SIG-M5 treated with dmso at 0.1 percent for 504 hours (cell line): ENCODE measurements around the gene FAM89B.

ENCODE experiments used
- DNase-seq: peaks from one replicate; lab custom pipeline; 2025; ENCODE audit not compliant: unreplicated experiment; lab: John Stamatoyannopoulos, UW

FAM89B gene

DNA sequence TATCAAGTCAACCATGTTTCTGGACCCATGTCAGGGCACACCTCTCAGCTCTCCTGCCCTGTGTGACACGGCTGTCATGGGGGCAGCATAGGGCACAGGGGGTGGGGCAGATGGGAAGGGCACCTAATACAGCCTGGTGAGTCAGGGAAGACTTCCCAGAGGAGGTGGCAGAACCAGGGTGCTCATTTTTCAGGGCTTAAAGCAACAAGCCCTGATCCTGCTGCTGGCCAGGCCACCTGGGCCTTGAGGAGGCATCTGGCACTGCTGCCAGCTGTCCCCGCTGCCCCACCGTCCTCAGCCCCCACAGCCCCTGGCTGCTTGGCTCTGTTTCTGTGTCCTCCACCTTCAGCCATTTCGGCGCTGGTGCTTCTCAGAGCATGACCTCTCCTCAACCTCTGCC, 37.3 kb downstream of the FAM89B start:
- DNase-seq, result no peak

- no peak for DNase-seq
Measured at GRCh38 chr11:65610404-65610803, 38.1 kb downstream of the FAM89B start.

- DNase-seq, result peak; percentile 30
Measured at GRCh38 chr11:65611028-65611757, 38.9 kb downstream of the FAM89B start.

DNA sequence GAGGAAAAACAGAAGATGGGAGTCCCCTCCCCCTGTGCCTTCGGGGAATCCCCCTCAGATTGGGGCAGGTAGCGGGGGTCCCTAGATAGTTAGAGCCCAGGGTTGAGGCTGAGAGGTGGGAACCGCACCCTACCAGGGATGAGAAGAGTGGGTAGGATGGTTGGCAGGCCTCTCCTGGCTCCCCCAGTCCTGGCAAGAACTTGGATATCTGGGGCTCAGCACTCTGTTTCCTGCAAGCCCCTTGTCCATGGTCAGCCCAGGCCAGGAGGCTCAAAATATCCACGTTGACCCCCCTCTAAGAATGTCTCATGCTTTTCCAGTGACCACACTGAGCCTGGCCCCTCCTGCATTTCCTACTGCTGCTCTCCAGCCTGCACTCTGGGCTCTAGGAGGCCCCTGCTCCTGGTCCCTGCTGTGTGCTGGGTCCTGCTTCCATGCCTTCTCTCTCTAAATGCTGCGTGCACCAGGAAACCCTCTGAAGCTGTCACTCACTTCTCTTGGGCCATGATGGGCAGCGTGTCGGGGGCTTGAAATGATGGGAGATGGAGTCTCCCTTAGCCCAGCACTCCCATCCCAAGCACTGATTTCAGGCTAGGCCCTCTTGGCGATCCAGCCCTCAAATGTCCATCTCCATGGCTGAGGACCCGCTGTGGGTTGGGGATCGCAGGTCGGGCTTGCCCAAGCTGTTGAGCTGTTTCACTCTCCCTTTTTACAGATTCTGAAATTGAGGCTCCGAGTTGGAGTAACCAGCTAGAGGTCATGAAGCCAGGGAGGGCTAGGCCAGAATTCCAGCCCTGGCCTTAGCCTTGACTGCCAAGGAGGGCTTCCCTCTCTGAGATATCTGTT, 39.6 kb downstream of the FAM89B start:
- no peak for DNase-seq

DNA sequence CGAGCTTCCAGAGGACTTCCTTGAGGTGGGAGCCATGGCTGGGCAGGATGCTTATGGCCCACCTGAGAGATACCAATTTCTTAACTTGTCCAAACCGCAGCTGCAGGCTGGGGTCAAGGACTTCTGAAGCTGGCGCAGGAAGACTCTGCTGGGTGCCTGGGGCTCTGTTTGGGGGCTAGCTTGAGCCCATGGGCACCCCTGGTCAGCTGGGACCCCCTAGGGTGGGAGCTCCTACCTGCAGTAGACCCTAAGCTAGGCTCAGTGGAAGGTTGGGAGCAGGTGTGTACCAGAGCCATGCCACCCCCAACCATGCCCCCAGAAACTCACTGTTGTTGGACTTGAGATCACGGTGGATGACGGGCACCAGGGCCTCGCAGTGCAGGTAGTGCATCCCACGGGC, 40.4 kb downstream of the FAM89B start:
- DNase-seq, result no peak

GRCh38 chr11:65613091-65613928, 41.0 kb downstream of the FAM89B start:
- no peak for DNase-seq

DNA sequence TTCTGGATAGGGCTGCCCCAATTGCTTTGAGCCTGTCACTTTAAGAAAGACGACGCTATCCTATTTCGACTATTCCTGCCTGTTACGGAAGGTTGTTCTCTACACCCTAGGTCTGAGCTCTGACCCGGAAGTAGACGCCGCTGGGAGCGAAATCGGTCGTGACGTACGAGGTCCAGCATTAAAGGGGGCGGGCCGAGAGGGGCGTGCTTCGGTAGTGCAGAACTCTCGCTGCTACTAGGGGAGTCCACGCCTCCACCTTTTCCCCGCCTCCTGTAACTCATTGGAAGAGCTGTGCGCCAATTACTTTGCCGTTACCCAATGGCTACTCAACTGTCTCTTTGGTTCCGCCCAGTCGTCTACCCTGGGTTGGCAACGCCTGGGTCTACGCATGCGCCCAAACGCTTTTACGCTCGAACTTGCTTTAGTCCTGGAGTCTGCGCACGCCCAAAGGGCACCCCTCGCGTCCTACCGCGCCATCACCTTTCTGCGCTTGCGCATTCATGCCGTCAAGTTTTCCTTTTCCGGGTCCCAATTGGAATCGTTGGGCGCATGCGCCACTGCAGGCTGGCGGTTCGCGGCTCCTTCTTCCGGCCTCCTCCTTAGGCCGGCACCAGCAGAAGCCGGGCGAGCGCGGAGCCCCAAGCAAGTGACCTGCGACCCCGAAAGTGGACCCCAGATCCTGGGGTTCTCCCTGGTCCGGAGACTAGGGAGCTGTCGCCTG, 43.1 kb downstream of the FAM89B start, which contains the start of gene PCNX3:
Gene PCNX3 (plus strand): TSS at position 548 of the 721 bp plus-strand sequence. CDS start 536 bp downstream, outside the sequence.
- peak; percentile 100 for DNase-seq

DNA sequence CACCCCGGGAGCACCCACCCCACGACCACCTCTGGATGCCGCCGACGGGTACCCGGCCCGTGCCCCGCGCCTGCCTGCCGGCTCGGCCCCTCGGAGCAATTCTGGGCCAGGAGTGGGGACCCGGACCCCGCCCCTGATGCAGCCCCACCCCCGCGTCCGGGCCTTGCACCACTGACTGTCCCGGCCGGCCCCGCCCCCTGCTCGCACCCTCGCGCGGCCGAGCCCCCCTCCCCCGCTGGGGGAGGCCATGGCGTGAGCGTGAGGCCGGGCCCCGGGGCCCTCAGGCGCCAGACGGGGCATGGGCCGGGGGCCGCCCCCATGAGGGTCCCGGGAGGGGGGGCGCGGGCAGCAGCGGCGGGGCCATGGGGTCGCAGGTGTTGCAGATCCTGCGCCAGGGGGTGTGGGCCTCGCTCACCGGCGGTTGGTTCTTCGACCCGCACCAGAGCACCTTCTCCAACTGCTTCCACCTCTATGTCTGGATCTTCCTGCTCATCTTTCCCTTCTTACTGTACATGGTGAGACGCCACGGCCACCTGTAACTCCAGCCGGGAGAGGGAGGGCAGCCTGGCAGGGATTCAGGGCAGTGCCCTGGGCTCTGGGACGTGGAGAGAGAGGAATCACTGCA, 43.7 kb downstream of the FAM89B start:
- DNase-seq, result no peak

GRCh38 chr11:65616575-65617001, 44.2 kb downstream of the FAM89B start:
- DNase-seq, result no peak

GRCh38 chr11:65617136-65617850, 45.0 kb downstream of the FAM89B start:
- no peak for DNase-seq

DNA sequence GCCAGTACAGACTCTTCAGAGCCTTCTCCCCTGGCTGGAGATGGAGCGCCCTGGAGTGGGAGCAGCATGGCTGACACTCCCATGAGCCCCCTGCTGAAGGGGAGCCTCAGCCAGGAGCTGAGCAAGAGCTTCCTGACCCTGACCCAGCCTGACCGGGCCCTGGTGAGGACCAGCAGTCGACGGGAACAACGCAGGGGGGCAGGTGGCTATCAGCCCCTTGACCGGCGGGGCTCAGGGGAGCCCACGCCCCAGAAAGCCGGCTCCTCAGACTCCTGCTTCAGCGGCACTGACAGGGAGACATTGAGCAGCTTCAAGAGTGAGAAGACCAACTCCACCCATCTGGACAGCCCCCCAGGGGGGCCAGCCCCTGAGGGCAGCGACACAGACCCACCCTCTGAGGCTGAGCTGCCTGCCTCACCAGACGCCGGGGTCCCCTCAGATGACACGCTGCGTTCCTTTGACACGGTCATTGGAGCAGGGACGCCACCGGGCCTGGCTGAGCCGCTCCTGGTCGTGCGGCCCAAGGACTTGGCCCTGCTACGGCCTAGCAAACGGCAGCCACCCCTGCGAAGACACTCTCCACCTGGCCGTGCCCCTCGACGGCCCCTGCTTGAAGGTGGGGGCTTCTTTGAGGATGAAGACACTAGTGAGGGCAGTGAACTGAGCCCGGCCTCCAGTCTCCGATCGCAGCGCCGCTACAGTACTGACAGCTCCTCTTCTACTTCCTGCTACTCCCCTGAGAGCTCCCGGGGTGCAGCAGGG, 45.8 kb downstream of the FAM89B start:
- DNase-seq, result no peak

- DNase-seq, result no peak
Measured at GRCh38 chr11:65618763-65619162, 46.4 kb downstream of the FAM89B start.

DNA sequence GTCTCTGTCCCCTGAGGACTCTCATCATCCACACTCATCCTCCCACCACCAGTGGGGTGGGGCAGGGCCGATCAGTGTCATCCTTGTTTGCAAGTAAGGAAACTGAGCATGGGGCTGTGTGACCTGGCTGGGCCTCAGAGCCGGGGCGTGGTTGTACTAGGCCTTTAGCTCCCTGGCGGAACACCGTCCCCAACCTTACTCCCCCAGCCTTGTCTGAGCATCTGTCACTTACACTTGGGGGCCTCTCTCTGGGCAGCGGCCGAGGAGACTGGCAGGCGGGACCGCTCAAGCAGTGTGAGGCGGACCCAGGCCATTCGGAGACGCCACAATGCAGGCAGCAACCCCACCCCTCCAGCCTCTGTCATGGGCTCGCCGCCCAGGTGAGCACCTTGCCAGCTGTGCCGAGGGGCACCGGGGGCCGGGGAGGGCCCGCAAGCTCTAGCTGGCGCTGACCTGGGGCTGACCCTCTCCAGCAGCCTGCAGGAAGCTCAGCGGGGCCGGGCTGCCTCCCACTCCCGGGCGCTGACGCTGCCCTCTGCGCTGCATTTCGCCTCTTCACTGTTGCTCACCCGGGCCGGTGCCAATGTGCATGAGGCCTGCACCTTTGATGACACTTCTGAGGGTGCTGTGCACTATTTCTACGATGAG, 47.1 kb downstream of the FAM89B start:
- DNase-seq, result no peak

GRCh38 chr11:65620666-65621065, 48.3 kb downstream of the FAM89B start:
- no peak for DNase-seq

DNA sequence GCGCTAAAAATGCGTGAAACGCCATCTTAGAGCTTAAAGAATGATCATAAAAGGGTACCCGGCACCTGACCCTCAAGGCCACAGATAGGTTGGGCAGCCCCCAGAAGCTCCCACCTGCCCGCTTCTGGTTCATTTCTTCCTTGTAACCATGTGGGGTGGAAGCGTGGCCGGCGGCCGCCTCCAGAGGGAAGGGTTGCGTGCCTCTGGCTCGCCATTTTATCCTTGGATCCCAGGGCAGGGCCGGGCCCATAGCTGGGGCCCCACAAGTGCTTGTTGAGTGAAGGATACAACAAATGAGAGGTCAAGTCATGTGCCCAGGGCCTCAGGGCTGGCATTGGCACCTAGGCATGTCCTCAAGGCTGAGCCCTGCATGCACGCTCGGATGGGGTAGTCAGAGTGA, 49.1 kb downstream of the FAM89B start:
- DNase-seq, result no peak

GRCh38 chr11:65622011-65622410, 49.7 kb downstream of the FAM89B start:
- no peak for DNase-seq

DNA sequence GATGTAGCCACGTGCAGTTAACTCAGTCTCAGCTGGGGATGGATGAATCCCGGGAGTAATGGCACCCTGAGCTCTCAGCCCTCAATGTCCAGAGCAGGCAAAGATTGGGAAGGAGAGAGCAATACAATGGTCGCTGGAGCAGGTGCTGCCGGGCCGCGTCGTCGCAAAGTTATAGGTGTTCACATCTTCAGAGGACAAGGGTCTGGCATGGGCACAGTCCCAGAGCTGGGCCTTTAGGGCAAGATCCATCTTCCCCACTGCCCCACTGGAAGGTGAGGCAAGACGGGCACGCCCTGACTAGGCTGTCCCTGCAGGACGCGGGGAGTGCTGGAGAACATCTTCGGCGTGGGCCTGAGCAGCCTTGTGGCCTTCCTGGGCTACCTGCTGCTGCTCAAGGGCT, 50.8 kb downstream of the FAM89B start:
- no peak for DNase-seq
